ENCODE data around the gene NSA2. TPM values are rescaled to one million over a fixed set of nuclear protein-coding genes. Genes with fewer than 3 reads are reported as not detected.
A peak's percentile ranks its signal among the peaks of the same experiment; 100 is the strongest.

The NSA2 gene
- total RNA-seq, 1 experiment from 2014 or later, result 203 TPM

- Mint-ChIP-seq H3K27me3 (ENCODE audit: unreplicated experiment) (no peaks in the 10 kb centered on the region), H3K4me3 (ENCODE audit: low read depth, unreplicated experiment) (no peak overlapping the region), H3K9me3 (ENCODE audit: low read depth, unreplicated experiment) (no peaks in the 10 kb centered on the region), H3K27ac (ENCODE audit: unreplicated experiment) (no peak overlapping the region), H3K36me3 (ENCODE audit: insufficient read depth, unreplicated experiment) (peaks cover 48% of the 10 kb centered on the region), H3K4me1 (ENCODE audit: low read depth, unreplicated experiment) (peaks cover 37% of the 10 kb centered on the region)
- intact Hi-C loops (cut with micrococcal nuclease; ENCODE audit: unreplicated experiment), result no loop called here
- no peak for DNase-seq
- BruUV-seq (replicated peaks), result no TSS peak
- TF ChIP-seq CTCF (IDR thresholded peaks at IDR 0.05; ENCODE audit: unreplicated experiment), result no peak
- CTCF ChIA-PET, result no interaction called here
Observed at GRCh38 chr5:74763504-74763903, 3.5 kb upstream of the NSA2 start.

- intact Hi-C loops (cut with micrococcal nuclease; ENCODE audit: unreplicated experiment), result no loop called here
- H3K4me3 Mint-ChIP-seq (ENCODE audit: low read depth, unreplicated experiment), result peak overlapping the region; percentile 99
- no peak for TF ChIP-seq CTCF (IDR thresholded peaks at IDR 0.05; ENCODE audit: unreplicated experiment)
- H3K9me3 Mint-ChIP-seq (ENCODE audit: low read depth, unreplicated experiment), result no peaks in the 10 kb centered on the region
- H3K36me3 Mint-ChIP-seq (ENCODE audit: insufficient read depth, unreplicated experiment), result peaks cover 60% of the 10 kb centered on the region
- peak overlapping the region; percentile 83 for H3K27ac Mint-ChIP-seq (ENCODE audit: unreplicated experiment)
- no peaks in the 10 kb centered on the region for H3K27me3 Mint-ChIP-seq (ENCODE audit: unreplicated experiment)
- H3K4me1 Mint-ChIP-seq (ENCODE audit: low read depth, unreplicated experiment), result peaks cover 37% of the 10 kb centered on the region
- no peak for DNase-seq
- no TSS peak for BruUV-seq (replicated peaks)
- CTCF ChIA-PET, result interaction anchor here (0.7 to 1.1 kb wide), 2 partner anchors 9 to 160 kb away, joined by 3 read pairs; no protein-coding TSS in a partner anchor
Observed at GRCh38 chr5:74765201-74765600, 1.8 kb upstream of the NSA2 start.

GRCh38 chr5:74765929-74766328, 1.1 kb upstream of the NSA2 start:
- H3K4me3 Mint-ChIP-seq (ENCODE audit: low read depth, unreplicated experiment), result peak overlapping the region; percentile 99
- peak overlapping the region; percentile 98 for H3K27ac Mint-ChIP-seq (ENCODE audit: unreplicated experiment)
- DNase-seq, result no peak
- intact Hi-C loops (cut with micrococcal nuclease; ENCODE audit: unreplicated experiment), result loop anchor here (1.0 kb wide), 1 partner anchor 137 kb away; no protein-coding TSS in a partner anchor
- CTCF ChIA-PET, result interaction anchor here (0.6 to 1.1 kb wide), 2 partner anchors 153 to 159 kb away, joined by 3 read pairs; no protein-coding TSS in a partner anchor
- no peaks in the 10 kb centered on the region for H3K27me3 Mint-ChIP-seq (ENCODE audit: unreplicated experiment)
- BruUV-seq (replicated peaks), result no TSS peak
- peaks cover 30% of the 10 kb centered on the region for H3K4me1 Mint-ChIP-seq (ENCODE audit: low read depth, unreplicated experiment)
- no peak for TF ChIP-seq CTCF (IDR thresholded peaks at IDR 0.05; ENCODE audit: unreplicated experiment)
- peaks cover 64% of the 10 kb centered on the region for H3K36me3 Mint-ChIP-seq (ENCODE audit: insufficient read depth, unreplicated experiment)
- H3K9me3 Mint-ChIP-seq (ENCODE audit: low read depth, unreplicated experiment), result no peaks in the 10 kb centered on the region

GRCh38 chr5:74766418-74766848, 616 bp upstream of the NSA2 start:
- Mint-ChIP-seq H3K36me3 (ENCODE audit: insufficient read depth, unreplicated experiment) (peaks cover 69% of the 10 kb centered on the region), H3K27me3 (ENCODE audit: unreplicated experiment) (no peaks in the 10 kb centered on the region), H3K9me3 (ENCODE audit: low read depth, unreplicated experiment) (no peaks in the 10 kb centered on the region), H3K27ac (ENCODE audit: unreplicated experiment) (peak overlapping the region; percentile 98), H3K4me3 (ENCODE audit: low read depth, unreplicated experiment) (peak overlapping the region; percentile 99), H3K4me1 (ENCODE audit: low read depth, unreplicated experiment) (peaks cover 25% of the 10 kb centered on the region)
- intact Hi-C loops (cut with micrococcal nuclease; ENCODE audit: unreplicated experiment), result loop anchor here (1.0 kb wide), 1 partner anchor 137 kb away; no protein-coding TSS in a partner anchor
- TSS peak; percentile 68 for BruUV-seq (replicated peaks)
- peak; percentile 63 for TF ChIP-seq CTCF (IDR thresholded peaks at IDR 0.05; ENCODE audit: unreplicated experiment)
- DNase-seq, result peak; percentile 16
- CTCF ChIA-PET, result interaction anchor here (0.6 to 1.1 kb wide), 4 partner anchors 137 to 462 kb away, joined by 3 read pairs; no protein-coding TSS in a partner anchor
